SK-N-SH treated with all-trans-retinoic acid at 6 μM for 48 hours (cell line): ENCODE measurements around the gene SRPK3.

Experiments
- ATAC-seq: fragments of 200-7000 bp; cut with Tn5 transposase; 3 replicates; pipeline ENCODE4 v1.9.1; 2020; ENCODE audit warnings: mild to moderate bottlenecking, moderate library complexity
- ARNTL ChIP-seq: fragments of 450-650 bp; formaldehyde crosslinking; IDR thresholded peaks from 2 replicates; pipeline ENCODE4 v1.5.0; 2020; ENCODE audit warnings: low read depth, mild to moderate bottlenecking, moderate library complexity, borderline replicate concordance
- BACH2 ChIP-seq: fragments of 250-450 bp; sonication (Bioruptor Pico); IDR thresholded peaks from 2 replicates; pipeline ENCODE4 v1.9.0; 2021; ENCODE audit warnings: mild to moderate bottlenecking, borderline replicate concordance
- CREB5 ChIP-seq: fragments of 250-450 bp; sonication (Bioruptor Pico); IDR thresholded peaks from 2 replicates; pipeline ENCODE4 v1.5.1; 2020; ENCODE audit warnings: low read depth, mild to moderate bottlenecking, moderate library complexity
- CSDC2 ChIP-seq: fragments of 250-450 bp; sonication (Bioruptor Pico); IDR thresholded peaks from 2 replicates; pipeline ENCODE4 v1.5.0; 2020; ENCODE audit warnings: mild to moderate bottlenecking, moderate library complexity
- CSRNP3 ChIP-seq: fragments of 250-450 bp; sonication (Bioruptor Pico); IDR thresholded peaks from 2 replicates; pipeline ENCODE4 v1.5.1; 2021; ENCODE audit warnings: mild to moderate bottlenecking, moderate library complexity
- ESRRG ChIP-seq: fragments of 250-450 bp; sonication (Bioruptor Pico); IDR thresholded peaks from 2 replicates; pipeline ENCODE4 v1.6.1; 2021; ENCODE audit warnings: mild to moderate bottlenecking
- GLIS3 ChIP-seq: fragments of 250-450 bp; sonication (Bioruptor Pico); IDR thresholded peaks from 2 replicates; pipeline ENCODE4 v1.5.0; 2020; ENCODE audit warnings: mild to moderate bottlenecking, moderate library complexity
- ISL1 ChIP-seq: fragments of 250-450 bp; sonication (Bioruptor Pico); IDR thresholded peaks from 2 replicates; pipeline ENCODE4 v2.1.2; 2022; ENCODE audit warnings: mild to moderate bottlenecking, moderate library complexity
- OSR1 ChIP-seq: fragments of 250-450 bp; sonication (Bioruptor Pico); IDR thresholded peaks from 2 replicates; pipeline ENCODE4 v1.8.0; 2022; ENCODE audit warnings: moderate library complexity, mild to moderate bottlenecking, inconsistent platforms
- POU6F1 ChIP-seq: fragments of 250-450 bp; sonication (Bioruptor Pico); IDR thresholded peaks from 2 replicates; pipeline ENCODE4 v1.8.0; 2021; ENCODE audit warnings: low read depth, mild to moderate bottlenecking, moderate library complexity, borderline replicate concordance
- PPARA ChIP-seq: fragments of 250-450 bp; sonication (Bioruptor Pico); IDR thresholded peaks from 2 replicates; pipeline ENCODE4 v1.5.0; 2020; ENCODE audit warnings: mild to moderate bottlenecking, borderline replicate concordance
- RARB ChIP-seq: fragments of 250-450 bp; sonication (Bioruptor Pico); IDR thresholded peaks from 2 replicates; pipeline ENCODE4 v1.8.0; 2021; ENCODE audit warnings: mild to moderate bottlenecking, moderate library complexity
- SNAI2 ChIP-seq: fragments of 250-450 bp; sonication (Bioruptor Pico); IDR thresholded peaks from 2 replicates; pipeline ENCODE4 v1.5.0; 2020; ENCODE audit warnings: mild to moderate bottlenecking, moderate library complexity
- TCF4 ChIP-seq: fragments of 250-450 bp; sonication (Bioruptor Pico); IDR thresholded peaks from 2 replicates; pipeline ENCODE4 v1.8.0; 2021; ENCODE audit warnings: mild to moderate bottlenecking, moderate library complexity, borderline replicate concordance
- TOX ChIP-seq: fragments of 250-450 bp; sonication (Bioruptor Pico); IDR thresholded peaks from 2 replicates; pipeline ENCODE4 v1.8.0; 2021; ENCODE audit warnings: mild to moderate bottlenecking, moderate library complexity, borderline replicate concordance
- ZC3H10 ChIP-seq: fragments of 250-450 bp; sonication (Bioruptor Pico); IDR thresholded peaks from 2 replicates; pipeline ENCODE4 v1.5.1; 2021; ENCODE audit warnings: mild to moderate bottlenecking, moderate library complexity
- ZFP3 ChIP-seq: fragments of 250-450 bp; sonication (Bioruptor Pico); IDR thresholded peaks from 2 replicates; pipeline ENCODE4 v1.5.0; 2020; ENCODE audit warnings: mild to moderate bottlenecking, moderate library complexity
- ZFP30 ChIP-seq: fragments of 450-650 bp; formaldehyde crosslinking; IDR thresholded peaks from 2 replicates; pipeline ENCODE4 v1.5.0; 2022; ENCODE audit warnings: mild to moderate bottlenecking, moderate library complexity
- ZNF565 ChIP-seq: fragments of 450-650 bp; formaldehyde crosslinking; conservative IDR thresholded peaks from 2 replicates; pipeline ENCODE4 v1.5.0; 2020; ENCODE audit warnings: low read depth, mild to moderate bottlenecking, moderate library complexity
- ZNF70 ChIP-seq: fragments of 450-650 bp; formaldehyde crosslinking; IDR thresholded peaks from 2 replicates; pipeline ENCODE4 v1.5.0; 2020; ENCODE audit warnings: mild to moderate bottlenecking, moderate library complexity
- ZNF8 ChIP-seq: fragments of 450-650 bp; formaldehyde crosslinking; IDR thresholded peaks from 2 replicates; pipeline ENCODE4 v1.5.0; 2020; ENCODE audit warnings: mild to moderate bottlenecking, moderate library complexity
- TF ChIP-seq, protein P1 (sequence below): fragments of 250-450 bp; sonication (Bioruptor Pico); IDR thresholded peaks from 2 replicates; pipeline ENCODE4 v1.8.0; 2020; ENCODE audit warnings: mild to moderate bottlenecking, moderate library complexity, borderline replicate concordance
- TF ChIP-seq, protein P2 (sequence below): fragments of 250-450 bp; sonication (Bioruptor Pico); IDR thresholded peaks from 2 replicates; pipeline ENCODE4 v1.5.0; 2020; ENCODE audit warnings: mild to moderate bottlenecking, moderate library complexity

The SRPK3 gene

GRCh38 chrX:153780678-153781427 is at the start of gene SRPK3:
SRPK3 (plus strand) TSS chrX:153781041; CDS start chrX:153781087, 46 bp downstream.
- TF ChIP-seq CSRNP3 (CRISPR knock-in tag): no peak
- no peak for TF ChIP-seq SNAI2 (CRISPR knock-in tag)
- TF ChIP-seq GLIS3 (CRISPR knock-in tag): no peak
- TF ChIP-seq ARNTL (CRISPR knock-in tag): no peak
- TF ChIP-seq, protein P1, sequence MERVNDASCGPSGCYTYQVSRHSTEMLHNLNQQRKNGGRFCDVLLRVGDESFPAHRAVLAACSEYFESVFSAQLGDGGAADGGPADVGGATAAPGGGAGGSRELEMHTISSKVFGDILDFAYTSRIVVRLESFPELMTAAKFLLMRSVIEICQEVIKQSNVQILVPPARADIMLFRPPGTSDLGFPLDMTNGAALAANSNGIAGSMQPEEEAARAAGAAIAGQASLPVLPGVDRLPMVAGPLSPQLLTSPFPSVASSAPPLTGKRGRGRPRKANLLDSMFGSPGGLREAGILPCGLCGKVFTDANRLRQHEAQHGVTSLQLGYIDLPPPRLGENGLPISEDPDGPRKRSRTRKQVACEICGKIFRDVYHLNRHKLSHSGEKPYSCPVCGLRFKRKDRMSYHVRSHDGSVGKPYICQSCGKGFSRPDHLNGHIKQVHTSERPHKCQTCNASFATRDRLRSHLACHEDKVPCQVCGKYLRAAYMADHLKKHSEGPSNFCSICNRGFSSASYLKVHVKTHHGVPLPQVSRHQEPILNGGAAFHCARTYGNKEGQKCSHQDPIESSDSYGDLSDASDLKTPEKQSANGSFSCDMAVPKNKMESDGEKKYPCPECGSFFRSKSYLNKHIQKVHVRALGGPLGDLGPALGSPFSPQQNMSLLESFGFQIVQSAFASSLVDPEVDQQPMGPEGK (CRISPR knock-in tag): no peak
- no peak for TF ChIP-seq ZNF70 (CRISPR knock-in tag)
- TF ChIP-seq ZFP30 (CRISPR knock-in tag): no peak
- TF ChIP-seq TOX (CRISPR knock-in tag): no peak
- no peak for TF ChIP-seq ZC3H10 (CRISPR knock-in tag)
- no peak for TF ChIP-seq ISL1
- no peak for TF ChIP-seq POU6F1 (CRISPR knock-in tag)
- TF ChIP-seq BACH2 (CRISPR knock-in tag): no peak
- no peak for TF ChIP-seq ESRRG (CRISPR knock-in tag)
- ATAC-seq: peak; percentile 27

- no peak for ATAC-seq
- no peak for TF ChIP-seq POU6F1 (CRISPR knock-in tag)
- no peak for TF ChIP-seq OSR1 (CRISPR knock-in tag)
- no peak for TF ChIP-seq CREB5
- TF ChIP-seq ZNF70 (CRISPR knock-in tag): no peak
- TF ChIP-seq ZNF8 (CRISPR knock-in tag): no peak
- no peak for TF ChIP-seq ISL1
- no peak for TF ChIP-seq RARB (CRISPR knock-in tag)
- no peak for TF ChIP-seq ZFP3 (CRISPR knock-in tag)
- TF ChIP-seq SNAI2 (CRISPR knock-in tag): no peak
- no peak for TF ChIP-seq ESRRG (CRISPR knock-in tag)
- no peak for TF ChIP-seq CSDC2
- no peak for TF ChIP-seq ZFP30 (CRISPR knock-in tag)
- no peak for TF ChIP-seq ZNF565
- no peak for TF ChIP-seq BACH2 (CRISPR knock-in tag)
- TF ChIP-seq, protein P2, sequence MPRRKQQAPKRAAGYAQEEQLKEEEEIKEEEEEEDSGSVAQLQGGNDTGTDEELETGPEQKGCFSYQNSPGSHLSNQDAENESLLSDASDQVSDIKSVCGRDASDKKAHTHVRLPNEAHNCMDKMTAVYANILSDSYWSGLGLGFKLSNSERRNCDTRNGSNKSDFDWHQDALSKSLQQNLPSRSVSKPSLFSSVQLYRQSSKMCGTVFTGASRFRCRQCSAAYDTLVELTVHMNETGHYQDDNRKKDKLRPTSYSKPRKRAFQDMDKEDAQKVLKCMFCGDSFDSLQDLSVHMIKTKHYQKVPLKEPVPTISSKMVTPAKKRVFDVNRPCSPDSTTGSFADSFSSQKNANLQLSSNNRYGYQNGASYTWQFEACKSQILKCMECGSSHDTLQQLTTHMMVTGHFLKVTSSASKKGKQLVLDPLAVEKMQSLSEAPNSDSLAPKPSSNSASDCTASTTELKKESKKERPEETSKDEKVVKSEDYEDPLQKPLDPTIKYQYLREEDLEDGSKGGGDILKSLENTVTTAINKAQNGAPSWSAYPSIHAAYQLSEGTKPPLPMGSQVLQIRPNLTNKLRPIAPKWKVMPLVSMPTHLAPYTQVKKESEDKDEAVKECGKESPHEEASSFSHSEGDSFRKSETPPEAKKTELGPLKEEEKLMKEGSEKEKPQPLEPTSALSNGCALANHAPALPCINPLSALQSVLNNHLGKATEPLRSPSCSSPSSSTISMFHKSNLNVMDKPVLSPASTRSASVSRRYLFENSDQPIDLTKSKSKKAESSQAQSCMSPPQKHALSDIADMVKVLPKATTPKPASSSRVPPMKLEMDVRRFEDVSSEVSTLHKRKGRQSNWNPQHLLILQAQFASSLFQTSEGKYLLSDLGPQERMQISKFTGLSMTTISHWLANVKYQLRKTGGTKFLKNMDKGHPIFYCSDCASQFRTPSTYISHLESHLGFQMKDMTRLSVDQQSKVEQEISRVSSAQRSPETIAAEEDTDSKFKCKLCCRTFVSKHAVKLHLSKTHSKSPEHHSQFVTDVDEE: no peak
- TF ChIP-seq, protein P1 (CRISPR knock-in tag): no peak
- TF ChIP-seq PPARA (CRISPR knock-in tag): no peak
- TF ChIP-seq TCF4 (CRISPR knock-in tag): no peak
- TF ChIP-seq TOX (CRISPR knock-in tag): no peak
Observed at GRCh38 chrX:153731117-153731844, 49.6 kb upstream of the SRPK3 start.
